NCI-H1436 treated with DMSO at 0.1 percent for 48 hours (cell line): ENCODE results near the gene DTX3L.

Experiments
- DNase-seq: peaks from one replicate; lab custom pipeline; 2025; lab: John Stamatoyannopoulos, UW

Gene DTX3L

GRCh38 chr3:122606330-122606729 is 42.2 kb downstream of the DTX3L start:
- no peak for DNase-seq

- no peak for DNase-seq
Measured at GRCh38 chr3:122608916-122609315, 44.8 kb downstream of the DTX3L start.

GRCh38 chr3:122609798-122610559 is 45.8 kb downstream of the DTX3L start:
- no peak for DNase-seq

- DNase-seq: no peak
Measured at GRCh38 chr3:122612696-122613095, 48.6 kb downstream of the DTX3L start.

GRCh38 chr3:122615303-122615702 is 51.2 kb downstream of the DTX3L start:
- no peak for DNase-seq

GRCh38 chr3:122618614-122619013 is 54.5 kb downstream of the DTX3L start:
- no peak for DNase-seq

GRCh38 chr3:122619040-122619439 is 54.9 kb downstream of the DTX3L start:
- no peak for DNase-seq

- DNase-seq: no peak
Measured at GRCh38 chr3:122620399-122620798, 56.3 kb downstream of the DTX3L start.

GRCh38 chr3:122621112-122621511 is 57.0 kb downstream of the DTX3L start:
- DNase-seq: no peak

GRCh38 chr3:122623031-122623829 is 59.1 kb downstream of the DTX3L start:
- DNase-seq: no peak
